Testis (tissue), 2 donors: Measurements from ENCODE around the gene CCDC124.

Experiments
- CTCF ChIP-seq, 3 experiments: fragments of 450-650 bp in 2 of 3; fragments of 200-600 bp in 1 of 3; sonication (generic) in 1 of 3; IDR thresholded peaks; one replicate each; pipeline ENCODE4 v1.5.1; 2016 to 2019; ENCODE audit warnings: antibody characterized with exemption in 3 of 3, mild to moderate bottlenecking in 2 of 3, moderate library complexity in 1 of 3
- POLR2A ChIP-seq: fragments of 450-650 bp; IDR thresholded peaks from one replicate; pipeline ENCODE4 v1.6.1; 2017; ENCODE audit warnings: antibody characterized with exemption, mild to moderate bottlenecking, moderate library complexity

- TF ChIP-seq POLR2A: no peak
- TF ChIP-seq CTCF (IDR thresholded peaks at IDR 0.05): no peak
These were observed 25.1 kb downstream of the CCDC124 start for GRCh38 chr19:17957885-17958284.
